Lung (tissue), 10 donors: Measurements from ENCODE around the gene ALG1L2. TPM values are rescaled to one million over a fixed set of nuclear protein-coding genes. Genes with fewer than 3 reads are reported as not detected.
"Not testable (repeated sequence)": the region's sequence is repeated elsewhere in the genome, so short reads cannot be mapped to it uniquely, and the experiment has no call there.

Source experiments
- ATAC-seq: fragments of 200-7000 bp; cut with Tn5 transposase; one replicate; pipeline ENCODE4 v1.9.1; 2020; ENCODE audit warnings: moderate number of reproducible peaks; ENCODE audit not compliant: insufficient read depth, low FRiP score
- DNase-seq, 3 donors: peaks; one replicate each; pipeline ENCODE4 v3.0.0-alpha.2; 2013 to 2017
- H3K27ac ChIP-seq, 2 donors: one replicate each; pipeline ENCODE4 v1.5.1; 2013; ENCODE audit warnings: mild to moderate bottlenecking in 2 of 2, moderate library complexity in 2 of 2, control low read depth in 1 of 2, inconsistent platforms in 1 of 2, low read depth in 1 of 2, low read length in 1 of 2
- H3K27me3 ChIP-seq, 3 donors: one replicate each; pipeline ENCODE4 v1.5.1; 2013; ENCODE audit warnings: low read length in 2 of 3; ENCODE audit not compliant: control insufficient read depth in 3 of 3, insufficient read depth in 3 of 3
- H3K36me3 ChIP-seq, 4 donors: one replicate each; pipeline ENCODE4 v1.5.1; 2013; ENCODE audit warnings: low read length in 4 of 4, mild to moderate bottlenecking in 1 of 4, moderate library complexity in 1 of 4; ENCODE audit not compliant: control insufficient read depth in 4 of 4, insufficient read depth in 4 of 4
- H3K4me1 ChIP-seq, 5 donors: one replicate each; pipeline ENCODE4 v1.5.1; 2013; ENCODE audit warnings: low read length in 5 of 5, mild to moderate bottlenecking in 2 of 5, moderate library complexity in 1 of 5; ENCODE audit not compliant: control insufficient read depth in 5 of 5, insufficient read depth in 5 of 5
- H3K4me3 ChIP-seq: one replicate; pipeline ENCODE4 v1.5.1; 2013; ENCODE audit warnings: mild to moderate bottlenecking, control low read depth, moderate library complexity
- H3K9ac ChIP-seq, 2 donors: one replicate each; pipeline ENCODE4 v1.5.1; 2013; ENCODE audit warnings: low read length in 2 of 2, control low read depth in 1 of 2; ENCODE audit not compliant: insufficient read depth in 1 of 2
- H3K9me3 ChIP-seq, 4 donors: one replicate each; pipeline ENCODE4 v1.5.1; 2013; ENCODE audit warnings: low read length in 3 of 4, mild to moderate bottlenecking in 1 of 4, moderate library complexity in 1 of 4; ENCODE audit not compliant: control insufficient read depth in 4 of 4, insufficient read depth in 3 of 4
- WGBS, 2 donors: extraction: QIAGEN DNeasy Blood & Tissue Kit; methylation state at CpG; one replicate each; pipeline ENCODE4 v1.1.7; 2013; 5-methylcytosine and 5-hydroxymethylcytosine counted together
- polyA plus RNA-seq, 2 donors: library from polyadenylated mRNA; stranded (reverse); fragments of 200-250 nt; gene quantifications; one replicate each; pipeline ENCODE4 v1.2.1, GENCODE V29; 2013
- total RNA-seq, 2 donors: library from RNA; depleted of rRNA in 1 of 2; stranded (reverse); fragments of >200 nt in 1 of 2; gene quantifications; one replicate each; pipeline ENCODE4 v1.2.1, GENCODE V29; 2014 to 2021
- donor health status: Bipolar disorder and iron deficiency.
- donor health status: healthy.
- donor health status: DM: yes; HTN: yes; CAD: no.

ALG1L2 gene
- total and polyA plus RNA-seq, 4 donors, result 0.80 TPM; not detected in 3

DNA sequence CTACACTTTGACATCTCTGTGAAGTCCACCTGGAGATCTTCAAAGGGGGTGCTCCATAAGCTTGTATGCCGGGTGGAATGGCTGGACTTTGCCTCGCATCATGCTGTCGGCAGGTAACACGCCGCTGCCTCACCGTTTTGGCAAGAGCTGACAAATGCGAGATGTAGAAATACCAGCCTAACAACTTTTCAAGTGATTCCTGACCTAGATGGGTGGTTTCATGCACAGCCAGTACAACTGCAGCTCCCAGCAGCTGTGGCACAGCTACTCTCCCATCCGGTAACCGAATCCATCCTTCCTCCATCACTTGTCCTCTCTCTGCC, 62.7 kb downstream of the ALG1L2 start:
- ATAC-seq, result not testable (repeated sequence)
- peak overlapping the region in 1 of 2 donors; percentile 39 for H3K27ac ChIP-seq

DNA sequence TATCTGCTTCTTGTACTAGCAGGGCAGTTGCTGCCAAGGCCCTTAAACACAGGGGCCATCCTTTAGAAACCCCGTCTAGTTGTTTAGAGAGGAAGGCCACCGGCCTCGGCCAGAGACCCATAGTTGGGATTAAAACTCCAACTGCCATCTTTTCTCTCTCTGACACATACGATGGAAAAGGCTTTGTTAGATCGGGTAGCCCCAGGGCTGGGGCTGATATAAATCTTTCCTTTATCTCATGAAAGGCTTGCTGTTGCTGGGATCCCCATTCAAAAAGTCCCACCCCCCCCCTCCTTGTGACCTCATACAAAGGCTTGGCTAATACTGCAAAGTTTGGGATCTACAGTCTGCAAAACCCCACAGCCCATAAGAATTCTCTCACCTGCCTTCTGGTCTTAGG, 63.8 kb downstream of the ALG1L2 start:
- H3K27me3 ChIP-seq, H3K36me3 ChIP-seq, H3K27ac ChIP-seq, ATAC-seq, H3K9ac ChIP-seq, H3K4me1 ChIP-seq, H3K4me3 ChIP-seq, DNase-seq, H3K9me3 ChIP-seq: not testable (repeated sequence)
- WGBS, 2 donors, result 64 to 87% methylated on average over 5 of the region's 5 CpGs

More for the DNA sequence above, 62.7 kb downstream of the ALG1L2 start:
- not testable (repeated sequence) for H3K4me3 ChIP-seq, H3K27me3 ChIP-seq, H3K36me3 ChIP-seq, H3K4me1 ChIP-seq, H3K9me3 ChIP-seq, H3K9ac ChIP-seq
- 68 to 92% methylated on average over 9 of the region's 9 CpGs for WGBS, 2 donors
- DNase-seq, result peak; percentile 34 to 63 (median 47)

DNA sequence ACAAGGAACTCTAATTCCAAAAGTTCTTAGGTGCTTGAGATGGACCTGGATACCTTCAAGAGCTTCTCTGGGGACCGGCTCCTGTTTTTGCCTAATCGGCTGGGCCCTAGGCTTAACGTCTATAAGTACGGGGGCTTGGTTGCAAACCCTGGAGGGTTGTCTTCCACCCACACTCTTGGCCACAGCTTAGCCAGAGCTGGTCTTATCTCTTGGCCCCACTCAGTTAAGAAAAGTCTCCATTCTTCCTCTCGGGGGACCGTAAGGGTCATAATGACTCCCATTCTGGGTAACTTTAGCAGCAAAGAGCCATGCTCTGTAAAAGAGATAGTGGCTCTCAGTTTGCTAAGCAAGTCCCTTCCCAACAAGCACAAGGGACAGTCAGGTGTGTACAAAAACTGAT, 64.8 kb downstream of the ALG1L2 start:
- H3K9me3 ChIP-seq, H3K36me3 ChIP-seq, H3K4me1 ChIP-seq, H3K9ac ChIP-seq, H3K4me3 ChIP-seq, H3K27ac ChIP-seq, ATAC-seq, H3K27me3 ChIP-seq, DNase-seq: not testable (repeated sequence)
- WGBS, 2 donors, result 82 to 83% methylated on average over 6 of the region's 6 CpGs

Other genes with a start within 250 kb of the ALG1L2 start
- gene TMCC1, start 188.1 kb upstream of the ALG1L2 start, total RNA-seq, result 10 to 100 TPM; 33.8 to 39.4 TPM
- 10 to 100 TPM in 1 of 2 donors, 1 to 10 TPM in 1; 8.7 to 11.8 TPM for gene TMCC1, start 188.1 kb upstream of the ALG1L2 start, polyA plus RNA-seq
- under 1 TPM in 1 of 2 donors, not detected in 1; 0.40 TPM for gene TRH, start 107.1 kb upstream of the ALG1L2 start, total RNA-seq
- under 1 TPM; 0.14 to 0.22 TPM for gene TRH, start 107.1 kb upstream of the ALG1L2 start, polyA plus RNA-seq